GM19351 (cell line): ENCODE measurements around the gene D2HGDH.
"Not testable (repeated sequence)": the region's sequence is repeated elsewhere in the genome, so short reads cannot be mapped to it uniquely, and the experiment has no call there.

Source experiments
- ATAC-seq: cut with Tn5 transposase; IDR thresholded peaks from one replicate; pipeline ENCODE4 v1.9.1; 2021; ENCODE audit warnings: mild to moderate bottlenecking, moderate library complexity; ENCODE audit not compliant: unreplicated experiment

The D2HGDH gene

DNA sequence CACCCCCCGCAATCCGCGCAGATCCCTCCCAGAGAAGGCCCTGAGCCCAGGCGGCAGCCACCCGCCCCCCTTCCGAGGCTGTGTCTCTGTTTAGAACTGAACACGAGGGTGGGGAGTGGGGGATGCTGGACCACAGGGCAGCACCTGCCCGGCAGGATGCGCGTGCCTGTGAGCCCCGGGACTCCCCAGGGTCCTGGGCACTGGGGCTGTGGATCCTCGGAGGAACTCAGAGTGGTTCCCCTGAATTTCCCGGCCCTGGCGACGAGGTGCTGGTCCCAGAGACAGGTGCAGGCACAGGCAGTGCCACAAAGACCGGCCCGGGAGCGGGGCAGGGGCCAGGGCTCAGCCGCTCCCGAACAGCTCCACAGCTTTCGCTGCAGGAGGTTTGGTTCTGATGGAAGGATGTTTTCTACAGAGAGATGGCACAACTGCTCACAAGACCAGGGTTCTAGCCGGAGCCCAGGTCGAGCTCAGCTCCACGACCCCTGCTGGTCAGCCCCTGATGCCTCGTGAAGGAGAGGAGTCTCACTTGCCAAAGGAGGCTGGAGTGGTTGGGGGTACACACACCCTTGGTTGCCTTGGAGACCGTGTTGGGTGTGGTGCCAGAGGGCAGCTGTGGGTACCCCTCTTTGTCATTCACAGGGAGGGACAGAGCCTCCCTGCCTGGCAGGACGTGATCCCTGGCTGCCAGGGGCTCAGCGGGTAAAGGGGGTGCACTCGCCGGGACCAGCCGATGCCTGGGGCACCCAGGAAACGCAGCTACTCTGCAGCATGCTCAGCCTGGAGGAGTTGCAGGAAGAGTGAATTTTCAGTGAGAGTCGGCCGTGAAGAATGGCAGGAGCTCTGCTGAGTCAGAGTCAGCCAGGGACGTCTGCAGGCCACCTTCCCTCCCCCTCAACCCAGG lies 70.1 kb downstream of the D2HGDH start:
- ATAC-seq, result no peak

GRCh38 chr2:241806217-241806616 lies 71.8 kb downstream of the D2HGDH start:
- ATAC-seq, result not testable (repeated sequence)

DNA sequence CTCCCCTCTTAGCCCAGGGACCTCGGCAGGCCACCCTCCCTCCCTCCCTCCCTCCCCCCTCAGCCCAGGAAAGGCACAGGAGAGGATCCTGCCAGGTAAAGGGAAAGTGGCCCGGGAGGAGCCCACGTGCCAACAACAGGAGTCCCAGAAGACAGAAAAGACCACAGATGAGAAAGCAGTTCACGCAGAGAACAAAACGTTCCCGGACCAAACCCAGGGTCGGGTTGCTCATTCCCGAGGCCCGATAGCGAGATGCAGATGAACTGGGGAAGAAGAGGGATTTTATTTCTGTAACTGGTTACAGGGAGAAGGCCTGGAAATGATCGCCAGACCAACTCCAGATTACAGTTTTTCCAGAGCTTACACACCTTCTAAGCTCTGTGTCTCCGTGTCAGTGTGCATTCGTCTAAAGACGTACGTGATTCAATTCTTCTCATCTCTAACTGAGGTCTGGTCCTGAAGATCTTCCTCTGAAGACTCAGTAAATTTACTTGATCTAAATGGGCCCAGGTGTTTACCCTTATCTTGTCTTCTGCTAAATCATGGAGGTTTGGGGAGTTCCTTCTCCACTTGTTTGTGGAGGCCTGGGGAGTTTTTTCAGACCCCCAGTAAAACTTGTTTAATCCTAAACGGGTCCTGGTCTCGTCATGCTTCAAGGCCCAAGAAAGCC lies 73.8 kb downstream of the D2HGDH start:
- no peak for ATAC-seq

DNA sequence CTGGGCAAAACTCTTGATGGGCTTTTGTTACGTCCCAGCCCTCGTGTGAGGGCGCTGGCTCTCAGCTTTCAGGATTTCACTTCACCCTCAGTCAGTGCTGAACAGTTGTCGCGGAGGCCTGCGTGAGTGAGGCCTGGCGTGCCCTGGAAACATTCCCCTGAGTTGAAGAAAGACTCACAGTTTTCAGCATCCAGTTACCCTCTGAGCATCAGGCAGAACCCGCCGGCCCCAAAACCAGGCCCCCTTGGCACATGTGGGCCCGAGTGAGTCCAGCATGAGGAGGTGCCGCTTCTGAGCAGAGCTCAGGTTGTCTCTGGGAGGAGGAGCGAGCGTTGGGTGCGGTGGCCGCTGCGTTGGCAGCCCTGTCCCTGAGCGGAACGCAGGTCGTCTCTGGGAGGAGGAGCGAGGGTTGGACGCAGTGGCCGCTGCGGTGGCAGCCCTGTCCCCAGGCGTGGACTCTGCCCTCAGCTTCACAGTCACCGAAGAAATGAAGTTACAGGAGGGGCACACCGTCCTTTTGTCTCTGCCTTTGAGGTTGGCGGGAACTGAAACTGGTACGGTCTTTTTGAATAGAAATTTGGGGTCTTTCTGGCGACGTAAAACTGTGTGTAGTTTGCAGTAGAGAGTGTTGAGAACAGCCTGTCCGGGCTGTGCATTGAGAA lies 74.4 kb downstream of the D2HGDH start, which contains the start of gene NEU4:
Gene NEU4 (plus strand): TSS at position 473 of the 662 bp plus-strand sequence. CDS start 5,292 bp downstream, outside the sequence.
- ATAC-seq, result no peak

DNA sequence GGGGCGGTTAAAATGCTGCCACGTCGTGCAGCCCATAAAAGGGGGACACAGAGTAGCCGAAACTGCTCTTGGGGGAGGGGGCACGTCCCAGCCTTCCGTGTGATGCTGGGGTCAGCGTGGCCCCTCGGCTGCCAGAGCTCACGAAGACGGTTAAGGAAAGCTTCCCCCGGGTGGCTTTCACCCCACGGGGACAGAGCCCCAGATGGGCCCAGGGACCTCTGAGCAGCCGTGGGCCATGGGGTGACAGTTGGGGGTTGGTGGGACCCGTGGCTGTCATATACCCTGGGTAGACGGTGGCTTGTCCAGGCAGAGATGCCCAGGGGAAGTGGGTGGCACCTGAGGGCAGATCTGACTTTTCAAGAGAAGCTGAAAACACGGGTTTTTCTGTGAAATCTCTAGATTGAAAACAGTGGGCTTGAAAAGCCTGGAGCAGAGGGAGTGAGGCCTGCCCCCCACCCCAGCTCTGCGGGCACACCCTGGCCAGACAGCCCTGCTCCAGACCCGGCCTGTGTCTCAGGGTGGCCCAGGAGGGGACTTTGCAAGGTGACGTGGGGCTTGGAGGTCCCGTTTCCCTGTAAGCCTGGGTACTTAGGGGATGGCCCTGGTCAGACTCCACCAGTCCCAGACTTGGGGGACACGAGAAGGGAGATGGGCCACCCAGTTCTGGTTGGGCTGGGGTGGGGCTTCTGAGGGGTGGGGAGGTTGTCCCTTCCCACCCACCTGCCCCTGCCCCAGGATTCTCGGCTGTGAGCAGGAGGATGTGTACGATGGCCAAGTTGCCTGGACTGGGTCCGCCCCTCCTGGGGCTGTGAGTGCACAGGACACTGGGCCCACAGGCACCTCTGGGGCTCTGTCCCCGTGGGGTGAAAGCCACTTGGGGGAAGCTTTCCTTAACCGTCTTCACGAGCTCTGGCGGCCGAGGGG lies 75.2 kb downstream of the D2HGDH start:
- no peak for ATAC-seq

- ATAC-seq, result no peak
Observed at GRCh38 chr2:241810307-241811200, 76.1 kb downstream of the D2HGDH start.

DNA sequence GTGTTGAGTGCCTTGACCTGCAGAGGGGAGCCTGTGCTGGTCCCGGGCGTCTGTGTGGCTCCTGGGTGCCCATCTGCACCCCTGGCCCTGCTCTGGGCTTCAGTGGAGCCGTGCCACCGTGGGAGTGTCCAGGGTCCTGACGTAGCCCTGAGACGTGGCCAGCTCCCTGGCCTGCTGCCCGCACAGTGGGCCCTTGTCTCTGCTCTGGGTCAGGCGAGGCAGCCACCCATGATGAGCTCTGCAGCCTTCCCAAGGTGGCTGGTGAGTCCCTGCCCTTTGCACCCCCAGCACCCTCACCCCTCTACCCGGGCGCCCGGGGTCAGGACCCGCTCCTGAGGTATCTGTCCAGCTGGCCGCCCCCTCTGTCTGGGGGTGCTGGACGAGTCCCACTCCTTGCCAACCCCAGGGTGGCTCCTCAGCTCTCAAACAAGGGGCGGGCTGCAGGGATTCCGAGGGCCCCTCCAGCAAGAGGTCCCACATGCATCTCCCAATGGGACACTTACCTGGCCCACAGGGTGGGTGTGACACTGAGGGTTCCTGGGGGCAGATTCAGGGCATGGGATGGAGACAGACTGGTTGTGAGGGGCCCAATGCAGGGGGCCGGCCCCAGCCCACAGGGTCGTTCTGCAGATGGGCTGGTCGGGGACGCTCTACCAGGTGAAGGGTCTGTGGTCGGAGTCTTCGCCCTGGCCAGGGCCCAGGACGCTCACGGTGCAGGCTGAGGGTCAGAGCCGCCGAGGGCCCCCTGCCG lies 76.9 kb downstream of the D2HGDH start:
- no peak for ATAC-seq

DNA sequence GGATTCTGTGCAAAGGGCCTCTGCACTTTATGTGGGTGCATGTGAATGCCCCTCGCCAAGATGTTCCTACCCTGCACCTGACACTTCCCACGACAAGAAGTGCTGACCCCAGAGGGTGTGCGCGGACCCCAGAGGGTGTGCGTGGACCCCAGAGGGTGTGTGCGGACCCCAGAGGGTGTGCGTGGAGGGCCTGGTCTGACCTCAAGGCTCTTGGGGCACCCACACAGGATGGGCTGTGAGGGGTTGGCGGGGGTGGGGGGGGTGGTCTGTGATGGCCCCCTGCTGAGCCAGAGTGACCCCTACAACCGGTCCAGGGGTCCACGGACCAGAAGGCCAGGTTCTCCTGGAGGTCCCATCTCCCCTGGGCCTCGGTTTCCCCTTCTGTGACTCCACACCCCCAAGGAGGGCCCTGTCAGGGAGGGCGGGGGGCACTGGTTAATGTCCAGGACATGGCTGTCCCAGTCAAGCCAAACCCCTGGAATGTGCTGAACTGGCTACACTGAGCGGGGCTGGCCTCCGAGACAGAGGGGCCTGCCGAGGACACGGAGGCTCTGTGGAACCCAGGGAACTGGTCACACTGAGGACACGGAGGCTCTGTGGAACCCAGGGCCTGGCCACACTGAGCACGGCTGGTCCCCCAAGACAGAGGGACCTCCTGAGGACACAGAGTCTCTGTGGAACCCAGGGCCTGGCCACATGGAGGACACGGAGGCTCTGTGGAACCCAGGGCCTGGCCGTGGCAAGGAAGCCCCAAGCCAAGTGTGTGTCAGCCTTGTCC lies 77.7 kb downstream of the D2HGDH start:
- ATAC-seq, result no peak

DNA sequence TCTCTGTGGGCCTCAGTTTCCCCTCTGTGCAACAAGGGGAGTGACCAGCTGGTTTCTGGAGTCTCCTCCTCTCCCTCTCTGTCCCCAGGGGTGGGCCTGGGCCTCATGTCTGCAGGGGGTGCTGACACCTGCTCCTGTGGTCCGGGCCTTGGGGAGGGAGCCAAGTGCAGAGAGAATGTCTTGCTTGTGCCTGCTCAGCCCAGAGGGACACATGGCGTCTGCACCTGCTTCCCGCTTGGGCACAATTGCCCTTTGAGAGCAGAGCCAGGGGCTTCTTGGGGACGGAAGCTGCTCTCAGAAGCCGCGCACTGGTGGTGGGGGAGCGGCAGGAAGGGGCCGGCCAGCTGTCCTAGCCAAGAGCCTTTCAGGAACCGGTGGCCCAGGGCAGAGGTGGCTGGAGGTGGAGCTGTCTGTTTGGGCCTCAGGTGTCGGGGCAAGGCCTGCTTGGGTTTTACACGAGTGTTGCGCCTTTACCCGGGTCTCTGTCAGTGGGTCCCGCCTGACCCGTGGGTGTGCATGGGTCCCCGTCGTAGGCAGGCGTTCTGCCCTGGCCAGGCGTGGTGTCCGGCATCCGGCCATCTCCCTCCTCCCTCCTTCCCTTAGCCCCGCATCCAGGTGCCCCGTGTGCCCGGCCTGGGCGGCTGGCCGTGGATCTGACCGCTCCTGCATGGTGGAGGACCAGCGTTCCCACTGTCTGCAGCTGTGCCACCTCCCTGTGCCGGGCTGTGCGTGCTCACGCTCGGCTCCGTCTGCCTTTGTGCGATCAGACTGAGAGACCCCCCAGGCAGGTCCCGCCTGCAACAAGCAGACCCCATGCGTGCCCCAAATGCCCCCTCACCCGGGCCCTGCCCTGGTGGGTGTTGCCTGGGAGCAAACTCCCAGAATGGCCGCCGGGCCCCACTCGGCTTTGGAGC lies 78.6 kb downstream of the D2HGDH start:
- ATAC-seq, result no peak

DNA sequence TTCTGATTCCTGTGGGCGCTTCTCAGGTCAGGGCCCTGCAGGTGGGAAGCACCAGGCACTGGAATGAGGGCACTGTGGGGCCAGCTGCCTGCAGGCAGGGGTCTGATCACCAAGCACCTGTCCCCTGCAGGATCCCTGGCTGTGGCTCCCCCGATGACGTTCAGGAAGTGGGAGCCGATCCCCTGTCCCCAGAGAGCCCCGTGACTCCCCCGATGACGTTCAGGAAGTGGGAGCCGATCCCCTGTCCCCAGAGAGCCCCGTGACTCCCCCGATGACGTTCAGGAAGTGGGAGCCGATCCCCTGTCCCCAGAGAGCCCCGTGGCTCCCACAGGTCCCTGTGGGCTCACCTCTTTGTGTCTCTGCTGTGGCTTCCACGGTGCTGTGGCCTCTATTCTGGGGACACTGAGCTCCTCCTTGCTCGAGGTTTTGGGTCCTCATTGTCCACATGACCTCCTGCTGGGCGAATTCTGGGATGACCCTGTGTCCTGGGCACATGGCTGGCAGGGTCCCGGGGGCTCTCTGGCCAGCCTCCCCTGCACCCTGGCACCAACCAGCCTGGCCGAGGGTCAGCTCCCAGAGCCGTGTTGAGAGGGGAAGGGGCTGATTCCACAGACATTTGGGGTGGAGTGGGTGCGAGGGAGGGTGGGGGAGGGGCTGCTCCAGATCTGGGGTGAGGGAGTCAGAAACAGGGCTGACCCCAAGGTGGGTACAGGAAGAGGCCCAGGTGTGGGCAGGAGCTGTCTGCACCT lies 79.4 kb downstream of the D2HGDH start:
- no peak for ATAC-seq

DNA sequence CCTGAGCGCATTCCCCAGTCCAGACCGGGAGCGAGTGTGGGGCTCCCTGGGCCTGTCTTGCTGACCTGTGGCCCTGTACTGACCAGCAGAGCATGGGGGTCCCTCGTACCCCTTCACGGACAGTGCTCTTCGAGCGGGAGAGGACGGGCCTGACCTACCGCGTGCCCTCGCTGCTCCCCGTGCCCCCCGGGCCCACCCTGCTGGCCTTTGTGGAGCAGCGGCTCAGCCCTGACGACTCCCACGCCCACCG lies 79.9 kb downstream of the D2HGDH start:
- ATAC-seq, result no peak

DNA sequence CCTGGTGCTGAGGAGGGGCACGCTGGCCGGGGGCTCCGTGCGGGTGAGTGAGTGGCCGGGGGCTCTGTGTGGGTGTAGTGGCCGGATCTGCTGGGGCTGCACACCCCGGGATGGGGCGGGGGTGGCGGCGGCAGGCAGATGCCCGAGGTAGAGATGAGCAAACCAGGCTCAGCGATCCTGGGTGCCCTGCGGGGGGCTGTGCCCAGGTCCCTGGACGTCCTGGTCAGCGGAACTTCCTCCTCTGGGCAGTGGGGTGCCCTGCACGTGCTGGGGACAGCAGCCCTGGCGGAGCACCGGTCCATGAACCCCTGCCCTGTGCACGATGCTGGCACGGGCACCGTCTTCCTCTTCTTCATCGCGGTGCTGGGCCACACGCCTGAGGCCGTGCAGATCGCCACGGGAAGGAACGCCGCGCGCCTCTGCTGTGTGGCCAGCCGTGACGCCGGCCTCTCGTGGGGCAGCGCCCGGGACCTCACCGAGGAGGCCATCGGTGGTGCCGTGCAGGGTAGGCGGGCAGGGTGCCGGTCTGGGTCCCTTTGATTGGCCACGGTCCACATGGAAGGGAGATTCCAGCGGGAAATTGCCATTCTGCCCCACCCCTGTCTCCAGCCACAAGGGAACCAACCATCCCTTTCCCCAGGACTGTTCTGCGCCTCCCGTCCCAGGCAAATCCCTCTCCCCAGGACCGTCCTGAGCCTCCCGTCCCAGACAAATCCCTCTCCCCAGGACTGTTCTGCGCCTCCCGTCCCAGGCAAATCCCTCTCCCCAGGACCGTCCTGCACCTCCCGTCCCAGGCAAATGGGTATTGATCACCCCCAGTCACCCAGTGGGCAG lies 80.4 kb downstream of the D2HGDH start:
- ATAC-seq, result no peak

DNA sequence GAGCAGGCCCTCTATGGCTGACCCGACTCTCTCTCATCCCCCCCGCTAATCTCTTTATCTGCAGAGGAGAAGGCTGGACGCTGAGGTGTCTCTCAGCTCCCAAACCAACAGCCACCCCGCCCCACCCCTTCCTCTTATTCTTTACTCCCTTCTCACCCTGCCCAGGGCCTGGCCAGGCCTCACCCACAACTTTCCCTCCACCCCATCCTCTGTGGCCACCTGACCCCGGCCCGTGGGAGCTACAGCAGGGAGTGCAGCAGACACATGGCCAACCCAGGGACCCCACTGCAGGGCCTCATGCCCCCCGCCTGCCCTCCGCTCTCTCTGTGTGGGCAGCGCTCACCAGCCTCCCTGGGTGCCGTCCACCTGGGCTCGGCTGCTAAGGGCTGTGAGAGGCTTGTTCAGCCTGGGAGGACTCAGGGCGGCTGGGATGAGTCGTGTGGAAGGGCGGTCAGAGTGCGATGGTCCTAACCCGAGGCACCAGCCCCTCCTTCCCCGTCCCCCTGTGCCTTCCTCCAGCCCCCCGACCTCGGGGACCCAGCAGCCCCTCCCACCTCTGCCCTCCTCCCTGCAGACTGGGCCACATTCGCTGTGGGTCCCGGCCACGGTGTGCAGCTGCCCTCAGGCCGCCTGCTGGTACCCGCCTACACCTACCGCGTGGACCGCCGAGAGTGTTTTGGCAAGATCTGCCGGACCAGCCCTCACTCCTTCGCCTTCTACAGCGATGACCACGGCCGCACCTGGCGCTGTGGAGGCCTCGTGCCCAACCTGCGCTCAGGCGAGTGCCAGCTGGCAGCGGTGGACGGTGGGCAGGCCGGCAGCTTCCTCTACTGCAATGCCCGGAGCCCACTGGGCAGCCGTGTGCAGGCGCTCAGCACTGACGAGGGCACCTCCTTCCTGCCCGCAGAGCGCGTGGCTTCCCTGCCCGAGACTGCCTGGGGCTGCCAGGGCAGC lies 81.3 kb downstream of the D2HGDH start:
- no peak for ATAC-seq

DNA sequence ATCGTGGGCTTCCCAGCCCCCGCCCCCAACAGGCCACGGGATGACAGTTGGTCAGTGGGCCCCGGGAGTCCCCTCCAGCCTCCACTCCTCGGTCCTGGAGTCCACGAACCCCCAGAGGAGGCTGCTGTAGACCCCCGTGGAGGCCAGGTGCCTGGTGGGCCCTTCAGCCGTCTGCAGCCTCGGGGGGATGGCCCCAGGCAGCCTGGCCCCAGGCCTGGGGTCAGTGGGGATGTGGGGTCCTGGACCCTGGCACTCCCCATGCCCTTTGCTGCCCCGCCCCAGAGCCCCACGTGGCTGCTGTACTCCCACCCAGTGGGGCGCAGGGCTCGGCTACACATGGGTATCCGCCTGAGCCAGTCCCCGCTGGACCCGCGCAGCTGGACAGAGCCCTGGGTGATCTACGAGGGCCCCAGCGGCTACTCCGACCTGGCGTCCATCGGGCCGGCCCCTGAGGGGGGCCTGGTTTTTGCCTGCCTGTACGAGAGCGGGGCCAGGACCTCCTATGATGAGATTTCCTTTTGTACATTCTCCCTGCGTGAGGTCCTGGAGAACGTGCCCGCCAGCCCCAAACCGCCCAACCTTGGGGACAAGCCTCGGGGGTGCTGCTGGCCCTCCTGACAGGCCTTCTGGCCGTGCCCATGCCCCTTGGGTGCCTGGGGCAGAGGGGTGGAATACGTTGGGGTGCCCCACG lies 82.1 kb downstream of the D2HGDH start:
- ATAC-seq, result no peak
